IMR-90 (cell line): Measurements from ENCODE around the gene LATS2.

Experiments used
- CEBPB ChIP-seq: IDR thresholded peaks from 2 replicates; pipeline ENCODE4 v1.6.1; 2012; ENCODE audit warnings: low read depth, low read length, improper control_type of control experiment
- CTCF ChIP-seq: conservative IDR thresholded peaks from 2 replicates; pipeline ENCODE4 v1.5.1; 2012; ENCODE audit warnings: mild to moderate bottlenecking, low read depth, low read length, improper control_type of control experiment
- POLR2A ChIP-seq: IDR thresholded peaks from 2 replicates; pipeline ENCODE4 v1.6.1; 2012; ENCODE audit warnings: mild to moderate bottlenecking, low read depth, low read length
- RAD21 ChIP-seq: IDR thresholded peaks from 2 replicates; pipeline ENCODE4 v1.6.1; 2012; ENCODE audit warnings: low read length, improper control_type of control experiment
- SMC3 ChIP-seq: fragments of 150-350 bp; IDR thresholded peaks from 2 replicates; pipeline ENCODE4 v1.6.1; 2016; ENCODE audit warnings: low read depth, mild to moderate bottlenecking, antibody characterized with exemption, low read length, moderate library complexity

- TF ChIP-seq CTCF = no peak
- TF ChIP-seq POLR2A = no peak
- TF ChIP-seq CEBPB = no peak
- TF ChIP-seq RAD21 = no peak
- TF ChIP-seq SMC3 = no peak
Observed at GRCh38 chr13:21074546-21074945, 13.2 kb upstream of the LATS2 start.
